ENCODE data around the gene ATXN3.
A peak's percentile ranks its signal among the peaks of the same experiment; 100 is the strongest.

Gene ATXN3

GRCh38 chr14:92106143-92106926 lies at the start of gene ATXN3:
TSS of gene ATXN3 (minus strand) at chr14:92106582. CDS start at chr14:92106552, 30 bp downstream.
- DNase-seq: peak; percentile 94

- DNase-seq: no peak
These were observed 48.0 kb upstream of the ATXN3 start for GRCh38 chr14:92154283-92154942.

DNA sequence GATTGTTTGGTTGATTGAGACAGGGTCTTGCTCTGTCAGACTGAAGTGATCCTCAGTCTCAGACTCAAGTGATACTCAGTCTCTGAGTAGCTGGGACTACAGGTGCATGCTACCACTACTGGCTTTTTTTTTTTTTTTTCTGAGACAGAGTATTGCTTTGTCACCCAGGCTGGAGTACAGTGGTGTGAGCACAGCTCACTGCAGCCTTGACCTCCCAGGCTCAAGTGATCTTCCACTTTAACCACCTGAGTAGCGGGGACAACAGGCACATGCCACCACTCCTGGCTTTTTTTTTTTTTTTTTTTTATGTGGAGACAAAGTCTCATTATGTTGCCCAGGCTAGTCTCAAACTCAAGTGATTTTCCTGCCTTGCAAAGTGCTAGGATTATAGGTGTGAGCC lies 47.2 kb upstream of the ATXN3 start:
- DNase-seq: no peak

DNA sequence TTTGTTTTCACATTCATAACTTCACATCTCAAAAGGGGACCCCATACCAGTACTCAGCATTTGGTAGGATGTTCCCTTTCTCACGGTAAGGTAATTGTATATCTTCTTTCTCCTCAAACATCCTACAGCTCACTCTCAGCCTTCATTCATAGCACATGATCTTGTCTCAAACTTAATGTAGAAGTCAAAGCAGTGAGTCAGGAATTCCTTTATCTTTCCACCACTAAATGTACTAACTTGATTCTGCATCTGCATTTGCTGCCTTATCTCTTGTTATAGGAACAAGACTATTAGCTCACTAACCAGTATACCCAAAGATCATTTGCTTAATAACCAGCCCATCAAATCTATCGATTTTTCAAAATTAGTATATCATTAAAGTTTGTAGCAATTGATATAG lies 38.3 kb upstream of the ATXN3 start:
- no peak for DNase-seq

GRCh38 chr14:92143962-92144361 lies 37.6 kb upstream of the ATXN3 start:
- no peak for DNase-seq

DNA sequence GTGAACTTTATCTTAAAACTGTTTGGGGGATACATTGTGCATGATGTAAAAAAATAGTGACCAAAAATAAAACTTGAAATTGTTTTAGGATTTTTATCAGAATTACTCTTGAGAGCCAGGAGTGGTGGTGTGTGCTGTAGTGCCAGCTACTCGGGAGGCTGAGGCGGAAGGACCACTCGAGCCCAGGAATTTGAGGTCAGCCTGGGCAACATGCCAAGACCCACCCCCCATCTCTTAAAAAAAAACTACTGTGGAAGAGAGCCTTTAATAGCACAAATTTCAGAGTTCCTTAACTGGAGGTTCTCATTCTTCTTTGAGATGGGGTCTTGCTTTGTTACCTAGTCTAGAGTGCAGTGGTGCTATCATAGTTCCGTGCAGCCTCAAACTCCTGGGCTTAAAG lies 36.9 kb upstream of the ATXN3 start:
- DNase-seq: no peak

- DNase-seq: no peak
These were observed 28.9 kb upstream of the ATXN3 start for GRCh38 chr14:92135269-92135668.

DNA sequence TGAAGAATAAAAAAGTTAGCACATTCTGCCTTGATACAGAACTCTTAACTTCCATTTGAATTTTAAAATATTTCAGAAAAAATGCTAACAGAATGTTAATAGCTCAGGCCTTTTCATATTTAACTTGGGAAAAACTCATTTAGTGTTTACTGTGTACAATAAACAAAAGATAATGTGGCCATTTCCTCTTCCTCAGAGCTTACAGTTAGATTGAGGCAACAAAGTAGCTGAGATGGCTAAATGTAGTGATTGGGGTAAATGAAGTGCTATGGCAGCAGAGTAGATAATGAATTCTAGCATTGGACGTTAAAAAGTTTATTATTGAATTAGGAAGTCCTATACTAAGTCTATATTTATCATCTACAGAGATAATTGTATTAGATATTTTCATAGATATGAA lies 28.1 kb upstream of the ATXN3 start:
- no peak for DNase-seq

GRCh38 chr14:92122761-92123160 lies 16.4 kb upstream of the ATXN3 start:
- no peak for DNase-seq

DNA sequence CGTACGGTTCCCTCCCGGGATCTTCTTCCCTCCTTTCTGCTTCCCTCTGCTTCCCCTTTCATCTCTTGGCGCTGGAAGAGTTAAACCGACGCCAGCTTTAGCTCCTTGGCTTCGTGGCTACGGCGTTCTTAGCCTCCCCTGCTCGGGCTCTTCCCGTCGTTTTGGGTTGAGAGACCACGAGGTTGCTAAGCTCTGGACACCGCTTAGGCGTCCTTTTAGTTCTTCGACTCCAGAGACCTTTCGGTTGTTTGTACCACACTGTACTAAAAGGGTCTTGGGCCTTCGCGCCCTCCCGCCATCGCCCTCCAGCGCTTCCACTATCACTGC lies 15.9 kb upstream of the ATXN3 start:
- DNase-seq: no peak

DNA sequence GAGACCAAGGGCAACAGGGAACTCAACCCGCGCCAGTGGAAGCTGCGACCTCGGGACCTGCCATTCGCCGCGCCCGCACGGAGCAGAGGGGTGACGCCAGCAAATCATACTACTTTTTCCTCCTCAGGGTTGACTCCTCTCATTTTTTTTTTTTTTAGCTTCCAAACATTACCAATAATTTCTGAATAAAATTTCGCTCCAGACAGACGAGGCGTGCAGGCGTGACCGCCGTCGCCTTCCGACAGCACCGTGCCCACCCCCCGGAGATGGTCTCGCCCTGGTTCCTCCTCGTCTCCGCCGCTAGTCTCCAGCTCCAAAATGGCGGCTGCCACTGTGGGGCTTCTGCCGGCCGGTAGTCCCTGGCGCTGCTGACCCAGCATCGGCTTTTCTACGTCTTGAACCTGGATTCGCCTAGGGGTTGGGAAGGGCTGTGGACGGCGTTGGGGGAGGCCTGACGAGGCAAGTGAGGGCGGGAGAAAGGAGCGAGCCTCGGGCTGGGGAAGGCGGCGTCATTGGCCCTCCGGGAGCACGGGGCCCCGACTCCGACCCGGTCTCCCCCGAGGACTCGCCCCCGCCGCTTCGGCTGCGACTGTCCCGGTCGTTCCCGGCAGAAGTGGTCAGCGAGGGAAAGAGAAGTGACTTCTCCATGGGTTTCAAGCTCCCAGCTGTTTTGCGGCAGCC lies 15.4 kb upstream of the ATXN3 start, which contains the start of the genes CPSF2 and NDUFB1:
CPSF2 (plus strand) TSS at position 300 of the 681 bp plus-strand sequence. CDS start 9,016 bp downstream, outside the sequence.
NDUFB1 (minus strand) TSS at position 37 of the 681 bp plus-strand sequence. CDS start 4,069 bp downstream, outside the sequence.
- DNase-seq: peak; percentile 95

DNA sequence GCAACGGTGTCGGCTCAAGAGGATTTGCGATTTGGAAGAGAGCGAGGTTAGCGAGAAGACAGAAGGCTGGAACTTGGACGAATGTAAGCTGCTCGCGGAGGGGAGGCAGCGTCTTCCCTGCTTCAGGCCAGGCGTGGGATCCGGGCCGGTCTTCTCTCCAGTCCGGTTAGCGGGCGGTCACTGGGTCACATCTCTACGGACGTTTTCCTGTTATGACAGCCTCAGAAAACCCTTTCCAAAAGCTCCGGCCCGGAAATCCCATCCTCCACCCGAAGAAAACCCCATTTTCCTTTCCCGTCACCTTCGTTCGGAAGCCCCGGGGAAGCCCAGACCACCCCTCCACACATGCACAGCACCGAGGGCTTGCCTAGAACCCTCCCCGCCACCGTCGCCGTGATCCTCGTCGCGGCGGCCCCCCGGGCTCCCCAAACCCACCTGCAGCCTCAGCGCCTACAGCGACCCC lies 14.9 kb upstream of the ATXN3 start:
- no peak for DNase-seq

DNA sequence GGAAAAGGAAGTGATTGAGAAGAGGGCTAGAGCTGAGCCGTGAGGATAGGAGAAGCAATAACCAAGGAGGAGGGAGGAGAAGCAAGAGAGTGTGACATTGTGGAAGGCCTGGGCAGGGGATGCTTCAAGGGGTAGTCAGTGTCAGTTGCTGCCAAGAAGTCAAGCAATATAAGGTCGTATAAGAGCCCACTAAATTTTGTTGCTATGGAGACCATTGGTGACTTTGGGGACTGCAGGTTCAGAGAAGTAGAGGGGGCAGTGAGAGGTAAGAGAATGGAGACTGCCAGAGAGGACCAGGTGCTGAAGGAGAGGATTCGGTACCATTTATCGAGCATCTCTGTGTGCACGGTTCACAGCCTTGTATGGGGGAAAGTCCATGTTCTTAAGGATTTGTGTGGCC lies 3.1 kb upstream of the ATXN3 start:
- DNase-seq: no peak

DNA sequence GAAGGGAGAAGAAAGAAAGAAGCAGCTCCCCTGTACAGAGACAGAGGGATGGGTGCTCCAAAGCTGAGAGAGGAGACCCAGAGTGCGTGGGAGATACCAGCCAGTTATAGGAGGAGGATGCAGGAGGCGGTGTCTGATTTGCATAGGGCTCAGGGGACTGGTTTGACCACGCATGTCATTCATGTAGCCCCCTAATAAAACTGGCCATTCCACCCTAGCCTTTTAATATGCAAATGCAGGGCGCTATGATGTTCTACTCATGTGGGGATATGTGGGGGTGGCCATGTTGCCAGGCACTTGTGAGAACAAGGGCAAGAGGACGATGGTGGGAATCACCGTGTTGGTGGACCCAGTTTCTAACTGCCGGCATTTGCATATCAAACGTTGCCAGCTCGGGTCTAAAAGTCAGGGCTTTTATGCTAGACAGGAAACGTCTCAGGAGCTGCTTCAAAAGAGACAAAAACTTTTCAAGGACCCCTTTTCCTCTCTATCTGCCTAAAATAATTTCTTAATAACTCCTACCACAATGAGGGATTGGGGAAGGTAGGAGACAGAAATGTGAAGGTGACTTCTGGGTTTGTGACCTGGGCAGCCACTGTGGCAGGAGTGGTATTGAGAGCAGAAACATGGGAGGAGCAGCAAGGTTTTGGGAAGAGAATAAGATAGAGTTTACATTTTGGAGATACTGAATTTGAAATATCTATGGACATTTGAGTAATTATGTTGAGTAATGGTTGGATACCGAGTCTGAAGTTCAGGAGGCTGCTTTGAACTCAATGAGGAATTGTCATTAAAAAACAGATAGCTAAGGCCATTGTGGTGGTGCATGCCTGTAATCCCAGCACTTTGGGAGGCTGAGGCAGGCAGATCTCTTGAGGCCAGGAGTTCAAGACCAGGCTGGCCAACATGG lies 2.2 kb upstream of the ATXN3 start:
- DNase-seq: peak; percentile 72

GRCh38 chr14:92105893-92106142 lies 564 bp downstream of the ATXN3 start:
- DNase-seq: no peak

- DNase-seq: no peak
These were observed 1.1 kb downstream of the ATXN3 start for GRCh38 chr14:92105073-92105892.

DNA sequence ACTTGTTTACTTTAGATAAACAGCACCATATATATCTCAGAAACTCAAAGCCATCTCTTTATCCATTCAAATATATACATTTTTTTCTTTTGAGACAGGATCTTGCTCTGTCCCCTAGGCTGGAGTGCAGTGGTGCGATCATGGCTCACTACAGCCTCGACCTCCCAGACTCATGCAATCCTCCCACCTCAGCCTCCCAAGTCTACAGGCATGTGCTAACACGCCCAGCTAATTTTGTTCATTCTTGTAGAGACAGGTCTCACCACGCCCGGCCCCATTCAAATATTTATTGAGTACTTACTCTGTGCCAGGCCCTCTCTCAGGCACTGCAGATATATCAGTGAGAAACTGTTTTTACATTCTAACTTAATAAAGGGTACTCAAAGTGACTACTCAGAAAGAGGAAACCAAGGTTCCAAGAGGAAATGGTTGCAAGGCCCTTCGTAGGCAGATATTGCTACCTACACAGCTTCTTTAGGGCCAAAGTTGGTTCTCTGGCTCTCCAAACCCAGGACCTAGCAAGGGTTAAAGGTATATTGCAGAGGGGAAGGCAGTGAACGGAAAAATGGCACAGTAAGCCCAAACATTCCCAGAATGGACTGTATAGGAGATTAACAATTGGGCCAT lies 2.9 kb downstream of the ATXN3 start:
- no peak for DNase-seq

DNA sequence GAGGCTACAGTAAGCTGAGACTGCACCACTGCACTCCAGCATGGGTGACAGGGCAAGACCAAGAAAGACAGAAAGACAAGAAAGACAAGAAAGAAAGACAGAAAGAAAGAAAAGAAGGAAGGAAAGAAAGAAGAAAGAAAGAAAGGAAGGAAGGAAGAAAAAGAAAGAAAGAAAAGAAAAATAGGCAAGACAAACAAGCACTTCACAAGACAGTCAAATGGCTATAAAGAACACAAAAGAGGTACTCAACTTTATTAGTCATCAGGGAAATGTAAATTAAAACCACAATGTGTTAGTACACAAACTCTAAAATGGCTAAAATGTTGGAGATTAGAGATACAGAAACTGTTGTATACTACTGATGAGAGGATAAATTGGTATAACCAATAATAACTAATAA lies 6.6 kb downstream of the ATXN3 start:
- no peak for DNase-seq

- DNase-seq: no peak
These were observed 13.1 kb downstream of the ATXN3 start for GRCh38 chr14:92093320-92093719.

DNA sequence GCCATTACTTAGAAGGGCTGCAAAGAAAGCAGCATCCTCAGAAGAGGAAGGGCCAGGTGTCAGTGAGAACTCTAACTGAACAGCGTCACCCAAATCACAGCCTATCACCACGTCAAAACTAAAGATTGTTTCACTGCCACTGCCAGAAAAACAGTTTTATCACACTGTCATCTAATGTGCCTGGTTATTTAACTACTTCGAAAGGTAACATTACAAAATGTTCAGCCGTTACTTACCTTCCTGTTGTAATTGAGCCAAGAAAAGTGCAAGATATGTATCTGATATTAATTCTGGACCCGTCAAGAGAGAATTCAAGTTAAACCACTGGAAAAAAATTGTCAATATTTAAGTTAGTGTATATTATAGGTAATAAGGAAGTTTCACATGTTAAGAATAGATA lies 17.9 kb downstream of the ATXN3 start:
- DNase-seq: no peak

DNA sequence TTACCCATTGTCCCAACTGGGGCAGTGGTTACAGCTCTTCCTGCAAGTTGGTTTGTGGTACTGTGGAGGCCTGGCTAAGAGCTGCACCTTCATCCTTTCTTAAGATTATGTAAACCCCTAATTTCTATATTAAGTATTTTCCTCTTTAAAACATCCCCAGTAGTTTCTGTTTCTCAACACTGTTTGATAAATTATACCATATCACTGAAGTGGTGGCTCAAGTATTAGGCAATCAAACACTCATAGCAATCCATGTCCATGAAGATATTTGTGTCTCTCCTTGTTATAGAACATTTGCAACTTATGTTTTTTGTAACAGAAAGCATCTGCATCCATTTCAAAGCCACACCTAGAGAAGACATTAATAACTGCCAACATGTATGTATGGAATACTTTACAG lies 31.8 kb downstream of the ATXN3 start:
- no peak for DNase-seq

Measured in activated CD8-positive, alpha-beta memory T cell treated with anti-CD3 and anti-CD28 coated beads for 24 hours (primary cell).